ENCODE measurements around the gene PHKB. TPM values are rescaled to one million over a fixed set of nuclear protein-coding genes. Genes with fewer than 3 reads are reported as not detected.

The PHKB gene
- total and polyA plus RNA-seq, 2 of the 8 experiments (the other 6 are each of a cell fraction or from before 2014, with no cell fraction given): 18.6 to 38.3 TPM

DNA sequence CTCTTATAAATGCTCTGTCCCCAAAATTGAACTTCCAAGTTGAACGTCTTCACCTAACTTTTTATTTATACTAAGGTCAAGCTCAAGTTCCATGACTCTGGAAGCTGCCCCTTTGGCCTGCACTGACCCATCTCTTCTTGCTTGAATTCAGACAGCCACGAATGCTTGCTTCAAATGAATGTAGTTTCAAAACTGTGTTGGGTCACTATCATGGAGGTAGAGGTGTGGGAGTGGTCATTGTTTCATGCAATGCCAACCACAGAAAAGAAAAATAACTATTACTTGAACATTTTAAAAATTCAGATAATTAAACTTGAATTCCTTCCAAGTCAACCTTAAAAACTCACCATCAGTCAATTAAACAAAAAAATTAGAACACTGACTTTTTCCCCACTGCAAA, 2.8 kb upstream of the PHKB start:
- no peak for DNase-seq (ENCODE audit: low read depth in 1 of 2, low spot score in 2 of 2)
- H3K27ac ChIP-seq (ENCODE audit: low read depth, low read length): no peak overlapping the region
- H4K8ac ChIP-seq (ENCODE audit: extremely low read depth, insufficient read depth, low read length): no peak overlapping the region
- H2BK15ac ChIP-seq (ENCODE audit: low read length): no peak overlapping the region
- no peaks in the 10 kb centered on the region for H3K9me3 ChIP-seq (ENCODE audit: insufficient read depth in 2 of 2, low read depth in 1 of 2, low read length in 1 of 2)
- 97% methylated on average over 2 of the region's 2 CpGs; no CpG with 5 or more reads in 1 of the 2 experiments for WGBS, 2 experiments (ENCODE audit: extremely low coverage in 1 of 2, insufficient coverage in 1 of 2, insufficient read length in 1 of 2, insufficient replicate concordance in 2 of 2, low coverage in 1 of 2, low lambda C conversion rate in 2 of 2, missing lambda C conversion rate in 1 of 2)
- no peak overlapping the region for H2AFZ ChIP-seq (ENCODE audit: low read length)
- CTCF ChIA-PET (ENCODE audit: partially characterized antibody): no interaction called here
- no peak overlapping the region for H2BK120ac ChIP-seq (replicated peaks; ENCODE audit: low read depth, low read length)
- no peak overlapping the region for H4K91ac ChIP-seq (replicated peaks; ENCODE audit: insufficient read length, low read length)
- POLR2A ChIA-PET (ENCODE audit: partially characterized antibody): no interaction called here
- H3K9ac ChIP-seq (replicated peaks in 1 of 4; ENCODE audit: extremely low read depth in 1 of 4, low read depth in 3 of 4, low read length in 3 of 4): no peak overlapping the region
- H3K79me1 ChIP-seq (ENCODE audit: low read depth, low read length): 0 out of 2 replicates have a peak, but pooled peaks cover 3% of the 10 kb centered on the region
- no peak overlapping the region for H2AK5ac ChIP-seq (ENCODE audit: low read depth, low read length)
- H3K23me2 ChIP-seq (ENCODE audit: low read depth, low read length): peaks cover 9% of the 10 kb centered on the region; the same call in 1 of the 2 replicates
- no peak overlapping the region for H3K4me3 ChIP-seq (ENCODE audit: extremely low read depth in 1 of 4, insufficient read depth in 2 of 4, low read depth in 3 of 4, low read length in 4 of 4)
- no peak overlapping the region for H2BK20ac ChIP-seq (ENCODE audit: low read length)
- H2BK5ac ChIP-seq (ENCODE audit: low read depth, low read length): no peak overlapping the region
- no peaks in the 10 kb centered on the region for H4K20me1 ChIP-seq (replicated peaks in 1 of 2; ENCODE audit: control insufficient read depth in 1 of 2, insufficient read depth in 2 of 2, low read length in 2 of 2)
- H3K14ac ChIP-seq (ENCODE audit: insufficient read length): no peak overlapping the region
- H3K56ac ChIP-seq (replicated peaks; ENCODE audit: insufficient read length, low read depth, low read length): no peak overlapping the region
- peaks cover 0 to 9% (median 2%) of the 10 kb centered on the region in 4 experiments; a peak in 3 of 8 replicates for H3K36me3 ChIP-seq (ENCODE audit: control insufficient read depth in 2 of 4, insufficient read depth in 4 of 4, low read length in 3 of 4)
- no peak overlapping the region for H3K18ac ChIP-seq (ENCODE audit: extremely low read depth, low read length)
- H3K4me1 ChIP-seq (replicated peaks in 1 of 4; ENCODE audit: control insufficient read depth in 3 of 4, insufficient read depth in 4 of 4, low read length in 3 of 4): peaks cover 0 to 10% (median 4%) of the 10 kb centered on the region in 4 experiments; a peak in 3 of 7 replicates
- no peak overlapping the region for H4K5ac ChIP-seq (ENCODE audit: insufficient read length, low read depth, low read length)
- no peak overlapping the region for H3K23ac ChIP-seq (ENCODE audit: insufficient read length)
- FAIRE-seq: no peak
- H3K4me2 ChIP-seq (ENCODE audit: insufficient read depth in 1 of 2, low read depth in 2 of 2, low read length in 2 of 2): no peak overlapping the region
- no peak overlapping the region for H3K4ac ChIP-seq (replicated peaks; ENCODE audit: insufficient read length, low read depth, low read length)
- peaks cover 0 to 18% of the 10 kb centered on the region in 2 experiments; a peak in 3 of 4 replicates for H3K79me2 ChIP-seq (ENCODE audit: control insufficient read depth in 1 of 2, insufficient read depth in 2 of 2, low read length in 2 of 2)
- H2BK12ac ChIP-seq (ENCODE audit: low read depth, low read length): no peak overlapping the region
- H3K27me3 ChIP-seq (replicated peaks in 1 of 4; ENCODE audit: control insufficient read depth in 3 of 4, extremely low read depth in 1 of 4, insufficient read depth in 3 of 4, low read length in 3 of 4): no peaks in the 10 kb centered on the region
- no peak for TF ChIP-seq CREB1 (IDR thresholded peaks at IDR 0.05)
- no peak for TF ChIP-seq RAD21 (IDR thresholded peaks at IDR 0.05 in 1 of 2, conservative IDR thresholded peaks at IDR 0.05 in 1 of 2; ENCODE audit: low read depth in 2 of 2, low read length in 2 of 2)
- TF ChIP-seq KDM5A (IDR thresholded peaks at IDR 0.05; ENCODE audit: low read length): no peak
- no peak for TF ChIP-seq TBP (IDR thresholded peaks at IDR 0.05; ENCODE audit: low read depth, low read length)
- TF ChIP-seq SIX5 (IDR thresholded peaks at IDR 0.05; ENCODE audit: low read depth, low read length): no peak
- no peak for TF ChIP-seq SIN3A (conservative IDR thresholded peaks at IDR 0.05 in 1 of 2, IDR thresholded peaks at IDR 0.05 in 1 of 2; ENCODE audit: low read depth in 1 of 2, low read length in 2 of 2)
- no peak for TF ChIP-seq EP300 (IDR thresholded peaks at IDR 0.05; ENCODE audit: borderline replicate concordance in 1 of 2, low read depth in 2 of 2, low read length in 2 of 2)
- no peak for TF ChIP-seq KDM4A (IDR thresholded peaks at IDR 0.05; ENCODE audit: low read depth, low read length, severe bottlenecking)
- no peak for TF ChIP-seq FOSL1 (IDR thresholded peaks at IDR 0.05; ENCODE audit: insufficient read depth, low read depth, low read length)
- no peak for TF ChIP-seq MAFK (IDR thresholded peaks at IDR 0.05; ENCODE audit: low read depth, low read length)
- no peak for TF ChIP-seq GTF2F1 (IDR thresholded peaks at IDR 0.05; ENCODE audit: borderline replicate concordance, low read depth, low read length)
- TF ChIP-seq TEAD4 (IDR thresholded peaks at IDR 0.05; ENCODE audit: low read depth, low read length): no peak
- no peak for TF ChIP-seq SIRT6 (IDR thresholded peaks at IDR 0.05; ENCODE audit: low read length)
- TF ChIP-seq GABPA (IDR thresholded peaks at IDR 0.05; ENCODE audit: borderline replicate concordance, insufficient read depth, low read length): no peak

Measured in H1 (cell line).